ENCODE measurements around the gene ADAMTS18. TPM values are rescaled to one million over a fixed set of nuclear protein-coding genes. Genes with fewer than 3 reads are reported as not detected.

ADAMTS18 gene
- total RNA-seq, 2 experiments from 2014 or later, result not detected

DNA sequence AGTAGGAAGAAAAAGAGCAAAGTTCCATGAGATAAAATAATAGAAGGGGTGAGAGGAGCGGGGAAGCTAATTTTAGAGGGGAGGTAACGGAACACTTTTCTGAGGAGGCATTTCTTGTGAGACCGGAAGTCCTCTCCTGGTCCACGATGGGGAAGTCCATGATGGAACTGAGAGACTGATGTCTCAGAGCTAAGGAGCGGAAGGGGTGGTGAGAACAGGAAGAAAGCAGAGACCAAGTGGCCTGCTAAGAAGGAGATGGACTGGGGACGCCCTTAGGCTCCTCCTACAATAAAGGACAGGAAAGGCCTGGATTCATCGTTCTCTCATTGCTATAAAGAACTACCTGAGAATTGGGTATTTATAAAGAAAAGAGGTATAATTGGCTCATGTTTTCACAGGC is 59.4 kb downstream of the ADAMTS18 start:
- Mint-ChIP-seq H3K27ac (no peak overlapping the region), H3K36me3 (no peaks in the 10 kb centered on the region), H3K9me3 (peaks cover 7% of the 10 kb centered on the region), H3K27me3 (no peaks in the 10 kb centered on the region), H3K4me3 (no peak overlapping the region), H3K4me1 (ENCODE audit: low read depth) (no peaks in the 10 kb centered on the region)
- ChIA-PET POLR2A (no interaction called here), CTCF (interaction anchor here (1.2 kb wide), 1 partner anchor 203 kb away, joined by 3 read pairs; no protein-coding TSS in a partner anchor)
- no peak for DNase-seq
- intact Hi-C loops (cut with micrococcal nuclease), result no loop called here

DNA sequence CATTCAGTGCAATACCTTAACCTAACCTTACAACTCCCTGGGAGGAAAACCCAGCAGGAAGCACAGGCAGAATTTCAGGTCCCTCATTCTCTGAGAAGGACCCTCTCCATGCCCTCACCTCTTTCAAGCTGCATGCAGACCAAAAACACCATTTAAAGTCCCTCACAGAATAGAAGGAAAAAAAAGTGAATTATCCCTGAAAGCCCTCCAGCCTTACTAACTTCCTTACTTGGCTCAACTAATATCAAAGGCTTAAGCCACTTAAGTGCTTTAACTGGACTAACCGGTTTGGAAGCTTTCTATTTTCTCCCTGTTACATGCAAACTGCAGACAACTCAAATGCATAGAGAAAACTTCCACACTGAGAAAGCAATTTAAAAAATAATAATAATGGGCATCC is 60.5 kb downstream of the ADAMTS18 start:
- CTCF ChIA-PET, result no interaction called here
- no peak overlapping the region for H3K4me3 Mint-ChIP-seq
- intact Hi-C loops (cut with micrococcal nuclease), result no loop called here
- no peak for DNase-seq
- H3K36me3 Mint-ChIP-seq, result no peaks in the 10 kb centered on the region
- H3K27me3 Mint-ChIP-seq, result peaks cover 3% of the 10 kb centered on the region
- H3K27ac Mint-ChIP-seq, result no peak overlapping the region
- POLR2A ChIA-PET, result no interaction called here
- H3K4me1 Mint-ChIP-seq (ENCODE audit: low read depth), result no peaks in the 10 kb centered on the region
- peaks cover 7% of the 10 kb centered on the region for H3K9me3 Mint-ChIP-seq

DNA sequence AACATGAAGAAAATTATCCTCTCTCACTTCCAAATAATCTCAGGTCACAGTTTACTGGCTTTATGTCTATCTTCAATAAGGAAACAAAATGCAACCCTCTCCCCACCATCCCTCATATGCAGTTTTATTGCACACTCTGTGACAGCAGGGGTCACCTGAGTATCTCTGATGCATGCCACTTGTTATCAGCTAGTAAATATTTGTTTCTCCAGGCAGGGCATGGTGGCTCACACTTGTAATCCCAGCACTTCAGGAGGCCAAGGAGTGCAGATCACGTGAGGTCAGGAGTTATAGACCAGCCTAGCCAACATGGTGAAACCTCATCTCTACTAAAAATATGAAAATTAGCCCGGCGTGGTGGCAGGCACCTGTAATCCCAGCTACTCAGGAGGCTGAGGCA is 61.1 kb downstream of the ADAMTS18 start:
- H3K36me3 Mint-ChIP-seq, result no peaks in the 10 kb centered on the region
- H3K27me3 Mint-ChIP-seq, result peaks cover 3% of the 10 kb centered on the region
- H3K4me1 Mint-ChIP-seq (ENCODE audit: low read depth), result no peaks in the 10 kb centered on the region
- ChIA-PET POLR2A (no interaction called here), CTCF (no interaction called here)
- no peak overlapping the region for H3K4me3 Mint-ChIP-seq
- intact Hi-C loops (cut with micrococcal nuclease), result no loop called here
- no peak for DNase-seq
- no peak overlapping the region for H3K27ac Mint-ChIP-seq
- peaks cover 7% of the 10 kb centered on the region for H3K9me3 Mint-ChIP-seq

DNA sequence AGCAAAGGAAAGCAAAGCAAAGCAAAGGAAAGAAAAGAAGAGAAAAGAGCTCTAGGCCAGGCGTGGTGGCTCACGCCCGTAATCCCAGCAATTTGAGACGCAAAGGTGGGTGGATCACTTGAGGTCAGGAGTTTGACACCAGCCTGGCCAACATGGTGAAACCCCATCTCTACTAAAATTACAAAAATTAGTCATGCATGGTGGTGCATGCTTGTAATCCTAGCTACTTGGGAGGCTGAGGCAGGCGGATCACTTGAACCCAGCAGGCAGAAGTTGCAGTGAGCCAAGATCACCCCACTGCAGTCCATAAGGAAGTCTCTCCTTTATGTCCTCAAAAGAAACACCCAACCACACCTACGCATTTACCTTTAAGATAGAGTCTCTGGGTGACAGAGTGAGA is 70.1 kb downstream of the ADAMTS18 start:
- CTCF ChIA-PET, result interaction anchor here (0.6 kb wide), 1 partner anchor 65 kb away, joined by 3 read pairs; no protein-coding TSS in a partner anchor

DNA sequence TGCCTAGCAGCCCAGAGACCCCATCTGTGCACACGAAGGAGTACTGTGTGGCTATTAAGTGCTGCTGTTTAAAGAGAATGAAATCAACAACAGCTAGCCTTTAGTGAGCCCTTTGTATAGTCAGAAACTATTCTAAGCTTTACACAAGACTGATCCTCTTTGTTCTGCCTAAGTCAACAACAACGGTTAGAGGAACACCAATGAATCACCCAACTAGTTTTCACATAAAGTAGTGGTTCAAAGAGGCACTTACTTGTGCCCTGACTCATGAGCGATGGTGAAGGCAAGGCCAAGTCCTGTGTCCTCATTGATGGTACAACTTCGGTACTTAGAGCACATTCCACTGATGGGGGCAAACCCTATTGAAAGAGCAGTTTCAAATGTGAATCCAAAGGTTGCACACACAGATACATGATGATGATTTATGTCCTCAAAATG is 75.8 kb downstream of the ADAMTS18 start:
- no peak for DNase-seq
- POLR2A ChIA-PET, result no interaction called here
- no peak overlapping the region for H3K27ac Mint-ChIP-seq
- no peaks in the 10 kb centered on the region for H3K36me3 Mint-ChIP-seq
- no peak overlapping the region for H3K4me3 Mint-ChIP-seq
- intact Hi-C loops (cut with micrococcal nuclease), result no loop called here
- H3K27me3 Mint-ChIP-seq, result peaks cover 4% of the 10 kb centered on the region
- H3K9me3 Mint-ChIP-seq, result no peaks in the 10 kb centered on the region
- no peaks in the 10 kb centered on the region for H3K4me1 Mint-ChIP-seq (ENCODE audit: low read depth)
- CTCF ChIA-PET, result no interaction called here

More for the DNA sequence above, 70.1 kb downstream of the ADAMTS18 start:
- no peak for DNase-seq
- peaks cover 4% of the 10 kb centered on the region for H3K27me3 Mint-ChIP-seq
- no peaks in the 10 kb centered on the region for H3K36me3 Mint-ChIP-seq
- no peaks in the 10 kb centered on the region for H3K4me1 Mint-ChIP-seq (ENCODE audit: low read depth)
- no peaks in the 10 kb centered on the region for H3K9me3 Mint-ChIP-seq
- no peak overlapping the region for H3K4me3 Mint-ChIP-seq
- H3K27ac Mint-ChIP-seq, result no peak overlapping the region
- intact Hi-C loops (cut with micrococcal nuclease), result no loop called here
- POLR2A ChIA-PET, result no interaction called here

DNA sequence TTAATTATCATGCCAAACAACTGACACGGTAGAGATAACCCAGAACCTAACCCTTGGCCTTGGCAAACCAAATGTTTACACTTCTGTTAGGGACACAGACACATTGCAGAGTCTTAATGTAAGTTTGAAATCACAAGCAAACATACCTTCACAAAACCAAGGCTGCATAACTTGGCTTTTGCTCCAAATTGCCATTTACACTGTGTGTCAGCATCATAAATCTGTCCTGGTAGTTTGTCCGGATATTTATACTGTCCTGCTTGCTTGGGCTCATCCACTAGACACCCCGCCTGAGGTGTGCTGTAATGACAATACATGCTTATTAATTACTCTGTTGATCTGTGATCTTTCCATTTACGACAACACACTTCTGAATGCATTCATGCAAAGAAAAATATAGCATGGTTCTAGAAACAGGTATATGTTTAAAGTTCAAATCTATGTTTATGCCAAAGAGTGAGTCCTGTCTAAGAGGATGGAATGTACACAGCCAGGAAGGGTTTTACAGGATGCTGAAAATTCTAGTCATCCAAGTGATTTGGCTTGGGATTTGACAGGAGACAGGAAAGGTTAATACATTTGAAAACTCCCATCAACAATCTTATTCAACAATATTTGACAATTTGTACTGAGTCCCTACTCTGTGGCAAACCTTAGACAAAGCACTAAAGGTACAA is 81.1 kb downstream of the ADAMTS18 start:
- CTCF ChIA-PET, result no interaction called here

DNA sequence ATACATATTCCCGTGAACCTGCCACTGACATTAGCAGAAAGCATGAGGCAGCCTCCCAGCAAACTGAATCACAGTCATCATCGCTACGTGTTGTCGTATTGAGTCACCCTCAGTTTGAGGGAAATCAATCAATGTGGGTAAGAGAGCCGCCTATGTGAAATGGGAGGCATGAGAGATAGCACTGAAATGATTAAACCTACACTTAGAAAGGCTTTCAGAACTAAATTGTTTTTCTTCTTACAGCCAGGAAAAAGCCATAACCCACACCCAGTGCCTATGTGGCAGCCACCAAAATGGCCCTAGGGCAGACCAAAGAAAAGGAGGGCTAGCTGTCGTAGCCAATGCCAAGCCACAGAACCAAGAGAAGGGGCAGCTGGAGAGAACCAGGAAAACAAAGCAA is 90.5 kb downstream of the ADAMTS18 start:
- Mint-ChIP-seq H3K9me3 (no peaks in the 10 kb centered on the region), H3K36me3 (no peaks in the 10 kb centered on the region), H3K4me3 (no peak overlapping the region), H3K27me3 (peaks cover 8% of the 10 kb centered on the region), H3K4me1 (ENCODE audit: low read depth) (no peaks in the 10 kb centered on the region), H3K27ac (no peak overlapping the region)
- DNase-seq, result no peak
- POLR2A ChIA-PET, result no interaction called here
- CTCF ChIA-PET, result no interaction called here
- intact Hi-C loops (cut with micrococcal nuclease), result no loop called here

More for the DNA sequence above, 81.1 kb downstream of the ADAMTS18 start:
- intact Hi-C loops (cut with micrococcal nuclease), result no loop called here
- Mint-ChIP-seq H3K9me3 (no peaks in the 10 kb centered on the region), H3K4me3 (no peak overlapping the region), H3K4me1 (ENCODE audit: low read depth) (no peaks in the 10 kb centered on the region), H3K36me3 (no peaks in the 10 kb centered on the region), H3K27ac (no peak overlapping the region), H3K27me3 (peaks cover 6% of the 10 kb centered on the region)
- POLR2A ChIA-PET, result no interaction called here
- DNase-seq, result no peak

DNA sequence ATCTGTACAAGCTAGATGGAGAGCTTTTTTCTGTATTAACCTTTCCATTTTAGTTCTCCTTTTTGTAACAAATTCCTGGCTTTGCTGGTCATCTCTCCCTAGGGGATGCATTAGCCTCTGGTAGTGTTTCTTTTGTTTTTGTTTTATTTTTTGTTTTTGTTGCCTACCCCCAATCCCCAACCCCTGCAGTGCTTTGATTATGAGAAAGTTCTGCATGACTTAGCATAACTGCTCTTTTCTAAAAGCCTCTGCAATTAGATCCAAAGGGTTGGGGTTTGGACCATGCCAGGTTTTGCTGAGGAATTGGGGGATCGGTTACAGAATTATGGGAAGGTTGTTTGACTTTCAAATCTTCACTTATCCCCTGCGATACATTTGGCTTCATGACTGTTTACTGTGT is 98.2 kb downstream of the ADAMTS18 start:
- no peaks in the 10 kb centered on the region for H3K4me1 Mint-ChIP-seq (ENCODE audit: low read depth)
- H3K9me3 Mint-ChIP-seq, result no peaks in the 10 kb centered on the region
- CTCF ChIA-PET, result no interaction called here
- POLR2A ChIA-PET, result no interaction called here
- no peak overlapping the region for H3K27ac Mint-ChIP-seq
- no peak overlapping the region for H3K4me3 Mint-ChIP-seq
- no peak for DNase-seq
- peaks cover 12% of the 10 kb centered on the region for H3K27me3 Mint-ChIP-seq
- no peaks in the 10 kb centered on the region for H3K36me3 Mint-ChIP-seq
- intact Hi-C loops (cut with micrococcal nuclease), result no loop called here

DNA sequence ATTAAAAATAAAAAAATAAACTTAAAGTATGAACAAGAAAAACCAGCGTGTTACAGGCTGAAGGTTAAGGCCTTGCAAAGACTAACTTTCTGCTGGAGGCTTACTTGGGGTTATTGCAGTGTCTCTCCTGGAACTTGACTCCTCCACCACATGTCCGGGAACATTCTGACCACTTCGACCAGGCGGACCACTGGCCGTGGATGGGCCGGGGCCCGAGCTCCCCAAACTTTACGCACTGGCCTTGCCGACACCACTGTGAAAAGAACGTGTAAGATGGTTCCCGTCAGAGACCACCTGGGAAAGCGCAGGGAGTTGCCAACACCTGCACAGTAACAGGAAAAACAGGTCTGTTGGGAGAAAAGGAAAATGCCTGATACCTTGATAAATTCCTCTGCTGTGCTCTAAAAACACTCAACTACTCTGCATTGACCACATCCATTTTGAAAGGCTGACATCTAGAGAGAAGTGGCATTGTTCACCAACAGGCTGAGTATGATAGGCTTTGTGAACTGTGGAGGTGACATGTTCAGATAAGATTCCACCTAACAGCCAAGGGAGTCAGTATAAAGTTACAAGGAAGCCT is 99.1 kb downstream of the ADAMTS18 start:
- no peak overlapping the region for H3K4me3 Mint-ChIP-seq
- H3K27me3 Mint-ChIP-seq, result peaks cover 12% of the 10 kb centered on the region
- H3K4me1 Mint-ChIP-seq (ENCODE audit: low read depth), result peaks cover 7% of the 10 kb centered on the region
- intact Hi-C loops (cut with micrococcal nuclease), result no loop called here
- H3K36me3 Mint-ChIP-seq, result no peaks in the 10 kb centered on the region
- no peak overlapping the region for H3K27ac Mint-ChIP-seq
- POLR2A ChIA-PET, result no interaction called here
- DNase-seq, result no peak
- H3K9me3 Mint-ChIP-seq, result no peaks in the 10 kb centered on the region
- CTCF ChIA-PET, result interaction anchor here (0.6 kb wide), 1 partner anchor 28 kb away, joined by 4 read pairs; no protein-coding TSS in a partner anchor

DNA sequence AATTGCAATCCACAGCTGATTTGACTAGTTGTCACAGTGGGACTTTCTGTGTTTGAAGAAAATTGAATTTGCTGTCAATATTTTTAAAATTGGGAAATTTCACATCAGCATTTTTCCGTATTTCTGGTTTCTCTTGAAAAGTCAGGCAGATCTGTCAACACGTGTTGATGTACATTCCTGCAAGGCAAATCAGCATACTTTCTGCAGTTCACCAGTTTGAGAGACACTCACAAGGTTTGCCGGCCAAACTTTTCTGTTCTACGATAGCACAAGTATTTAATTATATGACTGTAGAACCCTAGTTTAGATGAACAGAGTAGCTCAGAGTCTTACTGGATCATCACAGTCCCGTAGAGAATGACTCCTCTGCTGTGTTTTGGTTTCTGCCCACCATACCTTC is 102.0 kb downstream of the ADAMTS18 start:
- no peak overlapping the region for H3K4me3 Mint-ChIP-seq
- H3K4me1 Mint-ChIP-seq (ENCODE audit: low read depth), result peaks cover 19% of the 10 kb centered on the region
- H3K27ac Mint-ChIP-seq, result no peak overlapping the region
- intact Hi-C loops (cut with micrococcal nuclease), result no loop called here
- peaks cover 11% of the 10 kb centered on the region for H3K27me3 Mint-ChIP-seq
- CTCF ChIA-PET, result no interaction called here
- H3K36me3 Mint-ChIP-seq, result no peaks in the 10 kb centered on the region
- DNase-seq, result no peak
- no peaks in the 10 kb centered on the region for H3K9me3 Mint-ChIP-seq
- POLR2A ChIA-PET, result no interaction called here

DNA sequence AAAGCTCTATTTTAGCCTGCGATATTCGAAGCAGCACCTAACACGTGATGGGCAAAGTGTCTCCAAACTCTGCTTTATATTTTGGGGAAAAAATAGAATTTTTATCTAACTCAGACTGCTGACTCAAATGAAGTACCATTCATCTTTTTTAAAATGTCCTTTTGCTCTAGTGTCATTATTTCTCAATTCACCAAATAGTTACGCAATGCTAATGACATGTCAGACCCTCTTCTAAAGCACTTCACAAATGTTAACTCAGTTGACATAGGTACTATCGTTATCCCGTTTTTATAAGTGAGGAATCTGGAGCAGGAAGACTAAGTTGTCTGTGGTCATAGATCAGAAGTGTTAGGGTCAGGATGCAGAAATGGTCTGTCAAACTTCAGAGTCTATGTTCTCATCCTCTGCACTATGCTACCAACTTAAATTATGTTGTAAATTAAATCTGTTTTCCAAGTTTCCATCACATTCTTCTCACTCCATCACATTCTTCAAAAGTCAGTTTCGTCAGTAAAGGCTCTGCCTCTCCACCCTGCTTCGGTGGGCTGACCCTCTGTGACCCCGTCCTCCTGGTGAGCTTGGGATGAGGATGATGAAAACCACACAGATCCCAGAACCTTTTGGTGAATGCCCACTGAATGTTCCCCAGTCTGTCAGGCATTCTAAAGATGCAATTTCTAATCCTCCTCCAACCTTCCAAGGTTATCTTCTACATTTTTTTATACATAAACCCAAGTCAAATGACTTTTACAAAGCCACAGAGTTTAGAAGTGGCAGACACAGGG is 102.8 kb downstream of the ADAMTS18 start:
- peaks cover 22% of the 10 kb centered on the region for H3K4me1 Mint-ChIP-seq (ENCODE audit: low read depth)
- no peak overlapping the region for H3K4me3 Mint-ChIP-seq
- no peaks in the 10 kb centered on the region for H3K9me3 Mint-ChIP-seq
- ChIA-PET CTCF (interaction anchor here (1.2 kb wide), 1 partner anchor 11 kb away, joined by 3 read pairs; no protein-coding TSS in a partner anchor), POLR2A (no interaction called here)
- H3K36me3 Mint-ChIP-seq, result no peaks in the 10 kb centered on the region
- intact Hi-C loops (cut with micrococcal nuclease), result no loop called here
- H3K27ac Mint-ChIP-seq, result no peak overlapping the region
- no peak for DNase-seq
- peaks cover 11% of the 10 kb centered on the region for H3K27me3 Mint-ChIP-seq

DNA sequence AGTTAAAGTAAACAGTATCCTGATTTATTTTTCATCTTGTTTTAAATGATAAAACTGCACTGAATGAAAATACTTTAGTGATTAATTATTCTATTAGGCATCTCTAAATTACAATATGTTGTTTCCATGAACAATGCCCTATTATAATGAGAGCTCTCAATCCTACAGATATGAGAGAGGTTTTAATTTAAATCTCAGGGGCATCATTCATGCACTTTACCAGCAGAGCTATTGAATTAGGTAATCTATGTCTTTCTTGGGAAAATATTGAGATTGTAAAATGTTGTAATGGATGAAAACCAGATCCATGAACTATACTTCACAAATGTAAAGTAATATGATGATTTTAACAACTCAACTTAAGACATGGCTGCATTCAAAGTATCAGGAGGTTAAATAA is 103.8 kb downstream of the ADAMTS18 start:
- H3K27ac Mint-ChIP-seq, result no peak overlapping the region
- peaks cover 15% of the 10 kb centered on the region for H3K27me3 Mint-ChIP-seq
- no peak overlapping the region for H3K4me3 Mint-ChIP-seq
- ChIA-PET POLR2A (interaction anchor here (1.0 kb wide), 1 partner anchor 23 kb away, joined by 3 read pairs; no protein-coding TSS in a partner anchor), CTCF (interaction anchor here (1.2 kb wide), 1 partner anchor 10 kb away, joined by 3 read pairs; no protein-coding TSS in a partner anchor)
- no peaks in the 10 kb centered on the region for H3K9me3 Mint-ChIP-seq
- H3K36me3 Mint-ChIP-seq, result no peaks in the 10 kb centered on the region
- peaks cover 22% of the 10 kb centered on the region for H3K4me1 Mint-ChIP-seq (ENCODE audit: low read depth)
- DNase-seq, result no peak
- intact Hi-C loops (cut with micrococcal nuclease), result no loop called here
